Uterus (tissue), 2 donors: ENCODE measurements around the gene DAND5.

Source experiments
- POLR2A ChIP-seq, 2 donors: fragments of 450-650 bp; IDR thresholded peaks; one replicate each; pipeline ENCODE4 v1.6.1; 2016; ENCODE audit warnings: antibody characterized with exemption in 2 of 2, mild to moderate bottlenecking in 1 of 2, moderate library complexity in 1 of 2
- TF ChIP-seq, protein P1 (sequence below), 4 experiments: fragments of 200-600 bp in 2 of 4; fragments of 450-650 bp in 2 of 4; sonication (generic) in 2 of 4; IDR thresholded peaks; one replicate each; pipeline ENCODE4 v1.5.1; 2016 to 2019; ENCODE audit warnings: antibody characterized with exemption in 4 of 4, mild to moderate bottlenecking in 2 of 4, moderate library complexity in 1 of 4

DNA sequence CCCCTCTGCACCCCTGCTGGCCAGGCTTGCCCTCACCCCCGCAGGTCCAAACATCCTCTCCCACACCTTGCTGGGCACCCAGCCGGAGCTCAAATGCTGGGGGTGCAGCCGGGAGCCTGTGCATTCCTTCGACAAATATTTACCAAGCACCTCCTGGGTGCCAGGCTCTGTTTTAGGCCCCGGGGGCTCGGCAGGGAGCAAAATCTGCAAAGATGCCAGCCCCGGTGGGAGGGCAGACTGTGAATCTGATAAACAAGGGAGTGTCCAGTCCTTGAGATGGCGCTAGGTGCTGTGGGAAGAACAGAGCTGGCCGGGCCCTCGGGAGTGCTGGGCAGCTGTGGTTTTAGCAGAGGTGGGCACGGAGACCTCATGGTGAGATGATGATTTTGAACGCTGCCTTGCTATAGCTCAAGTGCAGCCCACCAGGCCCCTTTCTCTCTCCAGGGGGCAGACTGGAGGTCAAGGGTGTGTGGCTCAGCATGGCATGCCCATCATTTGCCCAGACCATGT lies 36.5 kb downstream of the DAND5 start:
- TF ChIP-seq, protein P1, sequence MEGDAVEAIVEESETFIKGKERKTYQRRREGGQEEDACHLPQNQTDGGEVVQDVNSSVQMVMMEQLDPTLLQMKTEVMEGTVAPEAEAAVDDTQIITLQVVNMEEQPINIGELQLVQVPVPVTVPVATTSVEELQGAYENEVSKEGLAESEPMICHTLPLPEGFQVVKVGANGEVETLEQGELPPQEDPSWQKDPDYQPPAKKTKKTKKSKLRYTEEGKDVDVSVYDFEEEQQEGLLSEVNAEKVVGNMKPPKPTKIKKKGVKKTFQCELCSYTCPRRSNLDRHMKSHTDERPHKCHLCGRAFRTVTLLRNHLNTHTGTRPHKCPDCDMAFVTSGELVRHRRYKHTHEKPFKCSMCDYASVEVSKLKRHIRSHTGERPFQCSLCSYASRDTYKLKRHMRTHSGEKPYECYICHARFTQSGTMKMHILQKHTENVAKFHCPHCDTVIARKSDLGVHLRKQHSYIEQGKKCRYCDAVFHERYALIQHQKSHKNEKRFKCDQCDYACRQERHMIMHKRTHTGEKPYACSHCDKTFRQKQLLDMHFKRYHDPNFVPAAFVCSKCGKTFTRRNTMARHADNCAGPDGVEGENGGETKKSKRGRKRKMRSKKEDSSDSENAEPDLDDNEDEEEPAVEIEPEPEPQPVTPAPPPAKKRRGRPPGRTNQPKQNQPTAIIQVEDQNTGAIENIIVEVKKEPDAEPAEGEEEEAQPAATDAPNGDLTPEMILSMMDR (IDR thresholded peaks at IDR 0.05), result no peak
- no peak for TF ChIP-seq POLR2A (IDR thresholded peaks at IDR 0.05)
